K562 (cell line): Measurements from ENCODE around the gene KAZN. TPM values are rescaled to one million over a fixed set of nuclear protein-coding genes. Genes with fewer than 3 reads are reported as not detected.

ENCODE experiments used
- CBX8 ChIP-seq: fragments of 200-600 bp; sonication (generic); IDR thresholded peaks from 2 replicates; pipeline ENCODE4 v1.6.1; 2012; ENCODE audit warnings: borderline replicate concordance, mixed run types, low read depth, mild to moderate bottlenecking, moderate library complexity, mixed read lengths, low read length, control low read depth, inconsistent platforms; ENCODE audit not compliant: poor library complexity, severe bottlenecking; ENCODE audit errors: extremely low read depth
- HDAC1 ChIP-seq, 2 experiments: fragments of 450-650 bp; IDR thresholded peaks; 2 replicates each; pipeline ENCODE4 v1.6.1; 2016 to 2017; ENCODE audit warnings: inconsistent platforms in 1 of 2, mild to moderate bottlenecking in 1 of 2, moderate library complexity in 1 of 2
- HDAC3 ChIP-seq: fragments of 450-650 bp; IDR thresholded peaks from 2 replicates; pipeline ENCODE4 v1.6.1; 2018; ENCODE audit warnings: borderline replicate concordance, mild to moderate bottlenecking, moderate library complexity; ENCODE audit not compliant: partially characterized antibody
- HINFP ChIP-seq: fragments of 450-650 bp; conservative IDR thresholded peaks from 2 replicates; pipeline ENCODE4 v1.6.1; 2016; ENCODE audit warnings: missing genetic modification characterization, low read depth, mild to moderate bottlenecking, control low read depth, missing compliant biosample characterization
- HNRNPH1 ChIP-seq: fragments of 200-400 bp; formaldehyde crosslinking; optimal IDR thresholded peaks from 2 replicates; pipeline ENCODE3; 2017; ENCODE audit warnings: low read depth, mild to moderate bottlenecking, low read length, moderate library complexity
- ILK ChIP-seq: fragments of 450-650 bp; IDR thresholded peaks from 2 replicates; pipeline ENCODE4 v1.6.1; 2016; ENCODE audit warnings: missing genetic modification characterization, low read depth, mild to moderate bottlenecking, missing compliant biosample characterization, moderate library complexity, borderline replicate concordance
- MEF2D ChIP-seq: conservative IDR thresholded peaks from 2 replicates; pipeline ENCODE4 v1.6.1; 2016; ENCODE audit warnings: low read depth, missing genetic modification characterization, missing compliant biosample characterization
- MEIS2 ChIP-seq: fragments of 450-650 bp; IDR thresholded peaks from 2 replicates; pipeline ENCODE4 v1.6.1; 2014; ENCODE audit warnings: mild to moderate bottlenecking; ENCODE audit not compliant: partially characterized antibody
- MYC ChIP-seq, 2 experiments: fragments of 250-450 bp in 1 of 2; sonication (Bioruptor Pico) in 1 of 2; IDR thresholded peaks; 2 replicates each; pipeline versions ENCODE4 v1.5.1 to v1.6.1; 2012 to 2021; ENCODE audit warnings: low read depth in 2 of 2, borderline replicate concordance in 1 of 2, improper control_type of control experiment in 1 of 2, low read length in 1 of 2, mild to moderate bottlenecking in 1 of 2, moderate library complexity in 1 of 2
- PHB2 ChIP-seq: fragments of 450-650 bp; IDR thresholded peaks from 2 replicates; pipeline ENCODE4 v1.6.1; 2017; ENCODE audit warnings: low read depth
- RBM25 ChIP-seq: fragments of 200-400 bp; formaldehyde crosslinking; IDR thresholded peaks from 2 replicates; pipeline ENCODE4 v1.6.1; 2018; ENCODE audit warnings: low read length, low read depth, moderate library complexity; ENCODE audit not compliant: severe bottlenecking
- RCOR1 ChIP-seq, 2 experiments: IDR thresholded peaks; 2 replicates each; pipeline ENCODE4 v1.6.1; 2012; ENCODE audit warnings: low read depth in 2 of 2, low read length in 2 of 2, borderline replicate concordance in 1 of 2, improper control_type of control experiment in 1 of 2
- SLC30A9 ChIP-seq: fragments of 250-450 bp; sonication (Bioruptor Pico); IDR thresholded peaks from 2 replicates; pipeline ENCODE4 v1.8.0; 2022; ENCODE audit warnings: mild to moderate bottlenecking, moderate library complexity
- SMC3 ChIP-seq: conservative IDR thresholded peaks from 2 replicates; pipeline ENCODE4 v1.6.1; 2011; ENCODE audit warnings: low read depth, low read length, improper control_type of control experiment; ENCODE audit not compliant: insufficient read depth
- WHSC1 ChIP-seq: IDR thresholded peaks from one replicate; pipeline ENCODE4 v1.6.1; 2012; ENCODE audit warnings: low read length, control low read depth, inconsistent platforms
- ZC3H11A ChIP-seq: IDR thresholded peaks from 2 replicates; pipeline ENCODE4 v1.6.1; 2012; ENCODE audit warnings: low read depth, low read length, improper control_type of control experiment
- polyA plus RNA-seq, 8 experiments: library from polyadenylated mRNA; depleted of rRNA in 4 of 8; stranded (reverse) in 5 of 8; unstranded in 3 of 8; fragments of >200 nt; fragmentation: Nextera tagmentation in 2 of 8; fragmentation: Illumina TruSeq in 1 of 8; extraction: Ambion mirVana in 2 of 8; extraction: Trizol in 1 of 8; gene quantifications; 2 replicates each; pipeline versions ENCODE4 v1.2.1 to v1.2.3, GENCODE V29; 2011 to 2014; ENCODE audit warnings: inconsistent platforms in 1 of 8, missing spikeins in 1 of 8
- total RNA-seq, 7 experiments: library from RNA; depleted of rRNA in 6 of 7; stranded (reverse); fragments of >200 nt in 6 of 7; fragmentation: Illumina TruSeq in 2 of 7; extraction: Trizol in 2 of 7; gene quantifications; 2 replicates each; pipeline versions ENCODE4 v1.2.1 to v1.2.3, GENCODE V29; 2011 to 2021; ENCODE audit warnings: low replicate concordance in 1 of 7
- TF ChIP-seq, protein P1 (sequence below): fragments of 250-450 bp; sonication (Bioruptor Pico); IDR thresholded peaks from 2 replicates; pipeline ENCODE4 v1.4.0; 2020

Gene KAZN
- total and polyA plus RNA-seq, 9 of the 15 experiments (the other 6 are each of a cell fraction or from before 2014, with no cell fraction given) = 2.1 to 21.6 (median 5.4) TPM

DNA sequence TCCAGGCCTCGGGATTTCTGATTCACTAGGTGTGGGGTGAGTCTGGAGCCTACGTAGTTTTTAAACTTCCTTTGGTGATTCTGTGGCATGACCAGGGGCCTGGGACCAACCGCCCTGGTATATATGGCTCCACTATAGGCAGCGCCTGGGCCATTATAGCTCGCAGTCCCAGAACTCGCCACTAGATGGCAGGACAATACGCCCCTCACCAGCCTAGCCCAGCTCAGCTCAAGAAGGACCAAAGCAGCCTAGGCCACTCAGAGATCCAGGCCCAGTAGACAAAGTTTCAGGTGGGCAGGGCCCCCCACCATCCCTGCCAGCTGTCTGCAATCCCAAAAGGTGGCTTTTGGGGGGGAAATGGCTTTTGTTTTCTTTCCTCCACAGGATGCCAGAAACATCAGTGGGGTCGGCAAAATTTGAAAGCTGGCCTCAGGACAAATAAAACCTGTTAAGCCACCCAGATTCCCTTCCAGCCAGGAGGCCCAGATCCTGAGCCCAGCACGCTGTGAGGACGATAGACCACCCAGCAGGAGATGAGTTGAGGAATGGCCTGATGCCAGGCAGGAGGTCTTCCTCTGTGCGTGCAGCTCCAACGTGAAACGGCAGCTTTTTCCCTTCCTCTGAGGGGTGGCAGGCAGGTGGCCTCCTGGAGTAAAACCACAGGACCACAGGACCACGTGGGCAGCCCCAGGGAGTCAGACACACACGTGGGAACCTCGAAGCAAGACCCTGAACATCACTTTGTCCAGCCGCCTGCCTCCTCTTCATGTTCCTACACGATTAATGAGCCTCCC lies 530.2 kb downstream of the KAZN start (continued):
- TF ChIP-seq HINFP (tag) = no peak
- TF ChIP-seq SLC30A9 (CRISPR knock-in tag) = no peak
- no peak for TF ChIP-seq ILK (tag)
- TF ChIP-seq MEIS2 = no peak
- 0 out of 4 replicates have a peak, but pooled peaks of 1 of the 2 experiments have one; percentile 46 for TF ChIP-seq RCOR1 (IDR thresholded peaks at IDR 0.05; ENCODE audit: borderline replicate concordance in 1 of 2, low read depth in 2 of 2, low read length in 2 of 2)
- no peak for TF ChIP-seq RBM25
- TF ChIP-seq MYC (IDR thresholded peaks at IDR 0.05; ENCODE audit: low read depth, low read length) = peak; percentile 18; the same call in 1 of the 2 replicates
- TF ChIP-seq MYC (CRISPR knock-in tag; IDR thresholded peaks at IDR 0.05; ENCODE audit: borderline replicate concordance, low read depth) = no peak
- TF ChIP-seq PHB2 = no peak
- no peak for TF ChIP-seq HDAC3
- TF ChIP-seq WHSC1 = no peak
- TF ChIP-seq ZC3H11A = 0 out of 2 replicates have a peak, but pooled peaks have one; percentile 67
- TF ChIP-seq HNRNPH1 = no peak
- TF ChIP-seq, protein P1, sequence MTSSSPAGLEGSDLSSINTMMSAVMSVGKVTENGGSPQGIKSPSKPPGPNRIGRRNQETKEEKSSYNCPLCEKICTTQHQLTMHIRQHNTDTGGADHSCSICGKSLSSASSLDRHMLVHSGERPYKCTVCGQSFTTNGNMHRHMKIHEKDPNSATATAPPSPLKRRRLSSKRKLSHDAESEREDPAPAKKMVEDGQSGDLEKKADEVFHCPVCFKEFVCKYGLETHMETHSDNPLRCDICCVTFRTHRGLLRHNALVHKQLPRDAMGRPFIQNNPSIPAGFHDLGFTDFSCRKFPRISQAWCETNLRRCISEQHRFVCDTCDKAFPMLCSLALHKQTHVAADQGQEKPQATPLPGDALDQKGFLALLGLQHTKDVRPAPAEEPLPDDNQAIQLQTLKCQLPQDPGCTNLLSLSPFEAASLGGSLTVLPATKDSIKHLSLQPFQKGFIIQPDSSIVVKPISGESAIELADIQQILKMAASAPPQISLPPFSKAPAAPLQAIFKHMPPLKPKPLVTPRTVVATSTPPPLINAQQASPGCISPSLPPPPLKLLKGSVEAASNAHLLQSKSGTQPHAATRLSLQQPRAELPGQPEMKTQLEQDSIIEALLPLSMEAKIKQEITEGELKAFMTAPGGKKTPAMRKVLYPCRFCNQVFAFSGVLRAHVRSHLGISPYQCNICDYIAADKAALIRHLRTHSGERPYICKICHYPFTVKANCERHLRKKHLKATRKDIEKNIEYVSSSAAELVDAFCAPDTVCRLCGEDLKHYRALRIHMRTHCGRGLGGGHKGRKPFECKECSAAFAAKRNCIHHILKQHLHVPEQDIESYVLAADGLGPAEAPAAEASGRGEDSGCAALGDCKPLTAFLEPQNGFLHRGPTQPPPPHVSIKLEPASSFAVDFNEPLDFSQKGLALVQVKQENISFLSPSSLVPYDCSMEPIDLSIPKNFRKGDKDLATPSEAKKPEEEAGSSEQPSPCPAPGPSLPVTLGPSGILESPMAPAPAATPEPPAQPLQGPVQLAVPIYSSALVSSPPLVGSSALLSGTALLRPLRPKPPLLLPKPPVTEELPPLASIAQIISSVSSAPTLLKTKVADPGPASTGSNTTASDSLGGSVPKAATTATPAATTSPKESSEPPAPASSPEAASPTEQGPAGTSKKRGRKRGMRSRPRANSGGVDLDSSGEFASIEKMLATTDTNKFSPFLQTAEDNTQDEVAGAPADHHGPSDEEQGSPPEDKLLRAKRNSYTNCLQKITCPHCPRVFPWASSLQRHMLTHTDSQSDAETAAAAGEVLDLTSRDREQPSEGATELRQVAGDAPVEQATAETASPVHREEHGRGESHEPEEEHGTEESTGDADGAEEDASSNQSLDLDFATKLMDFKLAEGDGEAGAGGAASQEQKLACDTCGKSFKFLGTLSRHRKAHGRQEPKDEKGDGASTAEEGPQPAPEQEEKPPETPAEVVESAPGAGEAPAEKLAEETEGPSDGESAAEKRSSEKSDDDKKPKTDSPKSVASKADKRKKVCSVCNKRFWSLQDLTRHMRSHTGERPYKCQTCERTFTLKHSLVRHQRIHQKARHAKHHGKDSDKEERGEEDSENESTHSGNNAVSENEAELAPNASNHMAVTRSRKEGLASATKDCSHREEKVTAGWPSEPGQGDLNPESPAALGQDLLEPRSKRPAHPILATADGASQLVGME = no peak
- TF ChIP-seq CBX8 = no peak
- no peak for TF ChIP-seq MEF2D
- TF ChIP-seq SMC3 = peak; percentile 95
- TF ChIP-seq HDAC1 (IDR thresholded peaks at IDR 0.05) = no peak
